HG03159 (cell line): ENCODE data around the gene ADAM11.

Experiments
- ATAC-seq: cut with Tn5 transposase; IDR thresholded peaks from one replicate; pipeline ENCODE4 v1.9.1; 2021; ENCODE audit warnings: mild to moderate bottlenecking, moderate library complexity; ENCODE audit not compliant: unreplicated experiment

Gene ADAM11

GRCh38 chr17:44829523-44830358 lies 71.0 kb downstream of the ADAM11 start, which contains the start of gene GJC1:
Gene GJC1 (minus strand): TSS chr17:44830287. CDS start chr17:44805817, 24,470 bp downstream.
- no peak for ATAC-seq

- no peak for ATAC-seq
These were observed 71.8 kb downstream of the ADAM11 start for GRCh38 chr17:44830359-44831288.

GRCh38 chr17:44831371-44831770 lies 72.6 kb downstream of the ADAM11 start:
- ATAC-seq = no peak
